HG03045 (cell line): ENCODE results near the gene FBXO7.
A peak's percentile ranks its signal among the peaks of the same experiment; 100 is the strongest.
"Not testable (repeated sequence)": the region's sequence is repeated elsewhere in the genome, so short reads cannot be mapped to it uniquely, and the experiment has no call there.

ENCODE experiments used
- ATAC-seq: cut with Tn5 transposase; IDR thresholded peaks from one replicate; pipeline ENCODE4 v1.9.1; 2021; ENCODE audit warnings: mild to moderate bottlenecking, moderate library complexity; ENCODE audit not compliant: unreplicated experiment

FBXO7 gene

DNA sequence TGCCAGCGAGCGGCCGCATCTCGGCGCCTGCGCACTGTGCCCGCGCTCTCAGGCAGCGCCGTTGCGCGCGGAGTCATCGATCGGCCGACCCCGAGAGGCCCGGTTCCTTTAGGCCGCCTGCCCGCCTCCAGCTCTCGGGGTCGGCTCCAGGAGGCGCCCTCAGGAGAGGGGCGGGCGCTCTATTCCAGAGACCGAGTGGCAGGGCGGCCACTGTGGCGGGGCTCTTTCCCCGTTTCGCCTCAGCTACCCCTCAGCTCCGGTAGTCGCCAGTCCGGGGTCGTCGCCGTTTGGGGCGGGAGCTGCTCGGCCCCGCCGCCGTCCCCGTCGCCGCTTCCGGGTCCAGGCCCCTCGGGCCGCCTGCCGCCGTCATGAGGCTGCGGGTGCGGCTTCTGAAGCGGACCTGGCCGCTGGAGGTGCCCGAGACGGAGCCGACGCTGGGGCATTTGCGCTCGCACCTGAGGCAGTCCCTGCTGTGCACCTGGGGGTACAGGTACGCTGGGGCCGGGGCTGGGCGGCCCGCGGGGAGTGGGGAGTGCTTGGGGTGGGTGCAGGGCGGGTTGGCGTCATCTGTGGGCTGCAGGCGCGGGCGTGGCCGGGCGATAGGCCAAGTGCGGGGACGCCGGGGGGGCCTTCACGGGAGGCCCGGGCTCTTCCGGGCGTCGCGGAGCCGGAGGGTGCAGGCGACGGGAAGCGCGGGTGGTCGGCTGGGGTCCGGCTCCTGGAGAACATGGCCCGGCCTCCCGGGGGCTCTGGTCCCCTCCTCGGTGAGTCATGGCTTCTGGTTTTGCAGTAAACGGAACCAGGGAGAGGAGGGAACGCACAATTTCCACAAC, at the start of gene FBXO7:
FBXO7 (plus strand) TSS at position 177 of the 833 bp plus-strand sequence; CDS start at position 369, 192 bp downstream.
- ATAC-seq, result peak; percentile 71

DNA sequence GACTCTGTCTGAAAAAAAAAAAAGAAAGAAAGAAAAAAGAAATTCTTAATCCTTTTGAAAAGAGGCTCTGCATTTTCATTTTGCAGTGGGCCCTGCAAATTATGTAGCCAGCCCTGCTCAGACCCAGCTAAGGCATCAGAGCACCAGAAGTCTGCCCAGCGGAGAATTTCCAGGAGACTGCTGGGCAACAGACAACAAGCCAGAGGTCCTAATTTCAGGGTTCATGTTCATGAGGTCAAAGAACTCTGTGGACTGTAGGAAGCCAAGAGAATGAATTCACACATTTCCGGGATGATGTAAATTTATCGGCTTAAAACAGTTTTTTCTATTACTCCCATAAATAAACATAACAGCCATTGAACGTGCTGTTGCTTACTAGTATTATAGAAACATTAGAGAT, 47.7 kb upstream of the FBXO7 start:
- ATAC-seq, result no peak

DNA sequence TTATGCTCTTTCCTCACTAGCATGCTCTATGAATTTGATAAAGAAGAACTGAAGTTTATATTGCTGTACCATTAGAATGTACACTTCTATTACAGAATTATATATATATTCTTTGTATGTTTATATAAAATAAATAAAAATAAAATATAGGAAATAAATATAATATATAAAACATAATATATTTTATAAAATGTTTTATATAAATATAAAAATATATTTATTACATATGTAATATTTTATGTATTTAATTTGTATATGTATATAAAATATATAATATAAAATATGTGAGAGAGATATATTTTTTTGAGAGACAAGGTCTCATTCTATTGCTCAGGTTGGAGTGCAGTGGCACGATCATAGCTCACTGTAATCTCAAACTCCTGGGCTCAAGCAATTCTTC, 44.3 kb upstream of the FBXO7 start:
- ATAC-seq, result no peak

DNA sequence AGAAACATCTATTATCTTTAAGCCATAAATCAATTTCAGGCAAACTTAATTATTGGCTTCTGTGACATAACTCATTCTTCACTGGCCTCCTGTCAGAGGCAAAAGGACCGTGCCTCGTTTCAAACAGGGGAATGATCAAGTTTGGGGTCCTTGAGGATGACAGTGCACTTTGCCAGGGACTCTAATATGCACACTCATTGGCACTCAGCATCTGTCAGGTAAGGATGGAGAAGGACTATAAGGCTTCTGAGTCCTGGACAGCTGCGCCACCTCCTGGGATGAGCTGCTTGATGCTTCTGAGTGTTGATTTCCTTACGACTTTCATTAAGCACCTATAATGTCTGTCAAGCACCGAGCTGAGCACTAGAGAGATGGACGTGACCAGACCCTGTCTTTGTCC, 30.5 kb upstream of the FBXO7 start:
- ATAC-seq, result no peak

DNA sequence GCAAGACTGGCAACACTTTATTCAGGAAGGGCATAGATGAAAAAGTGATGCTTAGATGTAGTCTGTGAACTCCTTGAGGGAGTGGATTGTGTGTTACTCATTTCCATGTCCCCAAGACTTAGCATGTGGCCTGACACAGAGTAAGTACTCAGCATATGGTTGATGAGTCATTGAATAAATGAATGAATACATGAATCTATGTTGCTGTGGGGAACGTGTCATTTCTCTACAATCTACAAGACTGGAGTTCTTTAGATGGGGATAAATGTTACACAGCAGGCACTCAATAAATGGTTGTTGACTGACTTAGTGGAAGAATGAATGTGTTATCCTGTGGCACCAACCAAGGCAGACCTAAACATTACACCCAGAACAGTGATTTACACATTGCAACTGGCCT, 28.3 kb upstream of the FBXO7 start:
- no peak for ATAC-seq

DNA sequence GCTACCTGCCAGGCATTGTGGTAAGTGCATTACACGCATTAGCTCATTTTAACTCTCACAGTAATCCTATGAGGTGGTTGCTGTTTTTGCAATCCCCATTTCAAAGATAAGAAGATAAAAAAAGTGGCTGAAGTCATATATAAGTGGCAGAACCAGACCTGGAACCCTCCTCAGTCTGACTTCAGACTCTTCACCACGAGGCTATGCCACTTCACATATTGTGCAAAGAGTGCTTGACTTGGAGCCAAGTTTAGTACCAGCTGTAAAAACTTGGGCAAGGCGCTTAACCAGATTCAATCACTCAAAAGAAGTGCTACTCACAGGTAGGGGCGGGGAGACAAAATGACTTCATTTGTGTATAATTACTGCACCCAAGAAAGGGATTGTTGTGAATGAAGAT, 25.6 kb upstream of the FBXO7 start:
- no peak for ATAC-seq

DNA sequence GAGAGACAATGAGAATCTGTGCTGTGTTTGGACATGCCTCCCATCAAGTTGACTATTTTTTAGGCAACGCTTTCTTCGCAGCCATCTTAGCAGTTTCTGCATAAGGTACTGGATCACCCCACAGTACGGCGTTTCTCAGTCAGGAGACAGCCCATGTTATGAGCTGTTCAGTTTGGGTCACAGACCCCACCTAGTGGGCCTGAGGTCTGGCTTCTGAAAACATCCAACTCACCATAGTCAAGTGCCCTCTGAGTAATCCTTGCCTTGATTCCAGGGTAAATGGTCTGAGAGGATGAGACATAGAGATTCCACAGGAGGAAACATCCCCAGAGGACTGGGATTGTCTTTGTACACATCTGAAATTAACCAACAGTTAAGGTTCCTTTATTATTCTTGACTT, 17.6 kb upstream of the FBXO7 start:
- ATAC-seq, result no peak

DNA sequence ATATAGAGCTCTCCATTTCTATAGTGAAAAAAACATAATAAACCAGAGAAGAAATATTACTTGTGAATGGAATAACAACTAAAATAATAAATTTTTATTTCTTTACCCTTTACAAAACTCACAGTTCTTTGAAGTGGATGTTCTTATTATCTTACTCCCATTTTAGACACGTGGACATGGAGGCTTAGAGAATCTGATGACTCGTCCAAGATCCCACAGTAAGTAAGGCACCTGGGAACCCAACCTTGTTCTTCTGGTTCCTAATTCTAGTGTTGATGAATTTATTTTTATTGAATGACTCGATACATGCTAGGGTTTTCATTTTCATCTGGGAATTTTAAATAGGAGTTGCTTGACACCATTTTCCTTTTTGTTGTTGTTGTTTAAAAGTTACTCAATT, 12.2 kb upstream of the FBXO7 start:
- ATAC-seq, result no peak

DNA sequence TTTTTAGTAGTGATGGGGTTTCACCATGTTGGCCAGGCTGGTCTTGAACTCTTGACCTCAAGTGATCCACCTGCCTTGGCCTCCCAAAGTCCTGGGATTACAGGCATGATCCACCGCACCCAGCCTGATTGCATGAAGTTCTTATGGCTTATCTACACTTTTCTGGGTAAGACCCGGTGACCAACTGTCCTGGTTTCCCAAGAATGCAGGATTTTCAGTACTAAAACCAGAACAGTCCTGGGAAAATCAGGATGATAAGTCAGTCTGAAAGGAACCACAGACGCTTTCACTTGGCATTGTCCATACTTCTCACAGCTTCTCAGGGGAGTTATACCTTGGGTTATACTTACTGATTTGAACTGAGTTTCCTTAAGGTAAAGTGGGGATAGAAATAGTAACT, 8.9 kb upstream of the FBXO7 start:
- ATAC-seq, result no peak

DNA sequence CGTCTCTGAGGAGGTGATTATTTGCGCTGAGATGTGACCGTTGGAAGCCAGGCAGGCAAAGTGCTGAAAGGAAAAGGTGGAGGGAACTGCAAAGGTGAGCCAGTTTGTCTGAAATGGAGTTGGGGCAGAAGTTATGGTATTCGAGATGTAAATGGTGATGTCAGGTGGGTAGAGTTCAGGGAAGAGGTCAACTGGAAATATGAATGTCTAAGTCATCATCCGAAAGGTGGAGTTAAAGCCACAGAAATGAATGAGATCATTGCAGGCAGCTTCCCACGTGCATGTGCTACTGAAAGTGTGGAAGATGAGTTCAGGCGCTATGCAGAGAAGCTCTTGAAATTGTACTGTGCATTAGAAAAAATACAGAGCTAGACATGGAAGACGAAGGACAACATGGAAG, 8.1 kb upstream of the FBXO7 start:
- no peak for ATAC-seq

DNA sequence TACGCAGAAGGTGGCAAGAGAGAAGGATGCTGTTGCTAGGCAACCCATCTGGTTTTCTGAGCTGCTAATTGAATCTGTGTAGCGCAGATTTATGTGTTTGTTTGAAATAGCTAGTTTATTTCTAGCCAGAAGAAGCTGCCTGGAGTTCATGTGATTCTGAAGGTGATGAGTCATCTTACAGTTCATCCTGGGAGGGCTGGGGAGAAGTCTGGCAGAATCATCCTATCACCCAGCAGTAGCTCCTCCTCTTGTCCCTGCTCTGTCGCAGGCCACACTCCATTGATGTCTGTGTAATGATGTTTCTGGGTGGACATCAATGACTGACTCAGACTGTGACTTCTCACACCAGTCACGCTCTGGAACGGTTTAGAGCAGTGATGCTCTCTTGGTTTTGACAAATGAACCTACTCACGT, 4.8 kb upstream of the FBXO7 start:
- ATAC-seq, result no peak

DNA sequence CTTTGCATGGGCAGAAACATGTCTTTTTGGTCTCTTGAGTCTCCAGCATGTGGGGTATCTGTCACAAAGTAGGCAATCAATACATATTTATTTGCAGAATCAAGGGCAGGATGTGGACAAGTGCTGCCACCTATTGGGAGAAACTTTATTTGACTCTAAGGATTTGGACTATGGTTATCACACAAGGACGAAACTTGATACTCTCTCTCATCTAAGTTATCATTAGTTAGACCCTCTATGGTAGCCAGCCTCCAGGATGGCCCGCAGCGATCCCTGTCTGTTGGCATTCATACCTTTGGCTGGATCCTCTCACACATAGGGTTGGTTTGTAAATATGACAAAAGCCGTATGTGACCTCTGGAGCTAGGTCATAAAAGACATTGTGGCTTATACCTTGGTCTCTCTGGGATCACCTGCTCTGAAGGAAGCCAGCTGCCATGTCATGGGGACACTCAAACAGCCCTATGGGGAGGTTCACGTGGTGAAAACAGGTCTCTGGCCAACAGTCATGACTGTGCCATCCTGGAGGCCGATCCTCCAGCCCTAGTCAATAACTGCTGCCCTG, 1.1 kb upstream of the FBXO7 start:
- ATAC-seq, result no peak

DNA sequence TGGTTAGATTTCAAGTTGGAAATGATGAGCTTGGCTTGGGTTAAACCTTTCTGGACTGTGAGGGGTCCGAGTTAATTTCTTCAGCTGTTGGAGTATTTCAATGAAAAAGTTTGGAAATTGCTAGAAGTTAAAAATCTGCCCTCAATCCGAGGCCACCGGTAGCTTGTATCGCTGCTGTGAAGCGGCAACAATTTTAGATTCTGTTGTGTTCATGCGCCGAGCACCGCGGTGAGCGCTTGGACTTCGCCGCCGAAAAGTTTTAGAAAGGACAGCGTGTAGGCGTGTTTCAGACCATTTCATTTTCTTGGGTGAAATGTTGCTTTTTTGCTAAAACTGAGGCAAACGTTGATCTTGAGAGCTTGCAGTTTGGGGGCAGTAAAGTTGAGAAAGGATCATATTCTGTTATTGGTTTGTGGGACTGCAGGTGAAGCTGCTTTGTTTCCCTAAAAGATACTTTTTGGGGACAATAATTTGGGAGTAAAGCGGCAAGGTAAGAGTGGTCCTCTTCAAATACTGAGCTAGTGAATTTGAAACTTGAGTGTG, 928 bp downstream of the FBXO7 start:
- ATAC-seq, result peak; percentile 14

DNA sequence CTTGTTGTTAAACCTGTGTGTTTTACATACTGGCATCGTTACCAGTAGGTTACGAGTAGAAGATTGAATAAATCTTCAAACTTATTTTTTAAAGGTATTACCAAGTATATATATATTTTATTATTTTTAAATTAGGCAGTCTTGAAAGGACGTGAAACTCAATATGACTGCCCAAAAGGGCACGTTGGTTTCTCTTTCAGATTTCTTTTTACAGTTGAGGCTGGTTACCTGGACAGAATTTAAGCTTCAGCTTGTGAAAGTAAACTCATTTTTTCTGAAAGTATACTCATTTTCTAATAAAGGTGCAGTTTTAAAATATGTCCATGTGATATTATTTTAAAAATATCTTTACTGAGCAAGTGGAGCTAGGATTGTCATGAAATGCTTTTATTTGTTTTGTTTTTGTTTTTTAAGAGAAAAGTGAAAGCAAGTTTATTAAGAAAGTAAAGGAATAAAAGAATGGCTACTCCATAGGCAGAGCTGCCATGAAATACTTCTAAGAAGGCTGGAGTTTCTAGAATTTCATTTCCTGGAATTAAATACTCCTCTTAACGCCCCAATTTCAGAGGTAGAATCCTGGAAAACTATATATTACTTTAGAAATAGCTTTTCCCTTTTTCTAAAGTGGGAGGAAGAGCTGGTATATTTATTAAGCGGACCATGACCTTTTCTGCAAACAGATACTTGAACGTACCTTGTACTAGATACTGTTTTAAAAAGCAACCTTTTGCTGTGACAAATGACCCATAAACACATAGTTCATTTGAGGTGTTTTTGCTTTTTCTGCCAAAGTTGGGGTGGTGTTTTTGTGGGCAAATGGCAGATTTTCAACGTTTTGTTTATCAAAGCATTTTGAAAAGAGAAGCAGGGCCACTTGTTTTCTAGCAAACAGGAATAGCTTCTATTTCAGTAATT, 1.9 kb downstream of the FBXO7 start:
- no peak for ATAC-seq

DNA sequence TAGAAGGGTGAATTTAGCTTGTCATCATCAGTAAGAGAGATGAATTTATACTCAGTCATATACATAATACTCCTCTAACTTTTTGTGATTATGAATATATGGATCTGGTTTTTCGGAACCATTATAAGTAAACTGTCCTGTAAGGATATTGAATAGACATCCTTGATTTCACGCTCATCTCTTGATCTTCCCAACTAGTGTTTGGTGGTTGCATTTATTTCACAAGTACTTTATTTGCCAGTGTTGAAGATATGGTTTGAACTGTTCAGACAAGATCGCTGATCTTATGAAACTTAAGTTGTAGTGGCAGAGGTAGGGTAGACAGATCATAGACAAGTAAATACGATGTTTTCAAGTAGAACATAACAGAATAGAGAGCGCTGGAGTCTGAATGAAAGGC, 3.0 kb downstream of the FBXO7 start:
- no peak for ATAC-seq

DNA sequence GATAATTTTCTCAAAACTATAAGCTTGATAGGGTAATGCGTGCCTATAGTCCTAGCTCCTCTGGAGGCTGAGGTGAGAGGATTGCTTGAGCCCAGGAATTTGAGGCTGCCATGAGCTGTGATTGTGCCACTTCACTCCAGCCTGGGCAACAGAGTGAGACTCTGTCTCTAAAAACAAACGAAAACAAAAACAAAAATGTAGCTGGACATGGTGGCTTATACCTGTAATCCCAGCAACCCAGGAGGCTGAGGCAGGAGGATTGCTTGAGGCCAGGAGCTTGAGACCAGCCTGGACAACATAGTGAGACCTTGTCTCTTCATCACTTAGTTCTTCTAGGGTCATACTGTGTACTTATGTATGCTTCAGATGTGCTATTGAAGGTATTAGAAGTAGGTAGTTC, 3.9 kb downstream of the FBXO7 start:
- not testable (repeated sequence) for ATAC-seq

DNA sequence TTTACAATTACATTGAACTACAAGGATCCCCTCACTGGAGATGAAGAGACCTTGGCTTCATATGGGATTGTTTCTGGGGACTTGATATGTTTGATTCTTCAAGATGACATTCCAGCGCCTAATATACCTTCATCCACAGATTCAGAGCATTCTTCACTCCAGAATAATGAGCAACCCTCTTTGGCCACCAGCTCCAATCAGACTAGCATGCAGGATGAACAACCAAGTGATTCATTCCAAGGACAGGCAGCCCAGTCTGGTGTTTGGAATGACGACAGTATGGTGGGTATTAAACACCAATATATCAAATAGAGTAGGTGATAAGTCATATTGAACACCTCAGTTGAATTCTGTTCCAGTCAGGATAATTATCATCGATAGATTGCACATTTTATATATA, 4.4 kb downstream of the FBXO7 start:
- ATAC-seq, result no peak

DNA sequence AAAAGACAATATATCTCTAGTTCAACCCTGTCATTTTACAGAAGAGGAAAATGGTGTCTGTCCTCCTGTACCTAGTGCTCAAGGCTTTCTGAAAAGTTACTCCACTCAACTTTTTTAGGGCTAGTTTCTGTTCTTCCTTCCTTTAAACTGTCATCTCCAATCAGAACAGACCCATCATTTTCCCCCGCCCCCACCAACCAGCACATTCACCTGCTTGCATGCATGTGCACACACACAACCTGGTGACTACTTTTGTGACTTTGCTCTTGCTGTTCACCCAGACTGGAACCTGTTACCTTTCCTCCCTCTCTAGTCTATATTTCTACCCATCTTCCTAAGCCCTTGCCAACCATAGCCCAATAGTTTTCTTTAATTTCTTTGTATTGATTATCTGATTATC, 5.6 kb downstream of the FBXO7 start:
- no peak for ATAC-seq

DNA sequence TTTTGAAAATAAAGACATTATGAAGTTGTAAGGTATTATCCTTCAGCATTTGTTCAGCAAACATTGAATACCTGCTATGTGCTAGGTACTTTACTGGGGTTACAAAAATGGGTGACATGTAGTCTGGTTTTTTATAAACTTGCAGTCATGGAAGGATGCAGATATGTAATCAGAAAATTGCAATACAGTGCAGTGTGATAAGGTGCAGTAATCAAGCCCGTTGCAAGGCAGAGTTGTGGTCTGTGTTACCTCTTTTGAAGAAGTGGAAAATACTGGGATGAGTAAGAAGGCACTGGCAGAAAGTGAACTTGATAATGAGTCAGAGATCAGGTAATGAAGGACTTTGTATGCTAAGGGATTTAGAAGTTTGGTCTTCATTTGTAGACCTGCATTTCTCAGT, 8.1 kb downstream of the FBXO7 start:
- no peak for ATAC-seq

DNA sequence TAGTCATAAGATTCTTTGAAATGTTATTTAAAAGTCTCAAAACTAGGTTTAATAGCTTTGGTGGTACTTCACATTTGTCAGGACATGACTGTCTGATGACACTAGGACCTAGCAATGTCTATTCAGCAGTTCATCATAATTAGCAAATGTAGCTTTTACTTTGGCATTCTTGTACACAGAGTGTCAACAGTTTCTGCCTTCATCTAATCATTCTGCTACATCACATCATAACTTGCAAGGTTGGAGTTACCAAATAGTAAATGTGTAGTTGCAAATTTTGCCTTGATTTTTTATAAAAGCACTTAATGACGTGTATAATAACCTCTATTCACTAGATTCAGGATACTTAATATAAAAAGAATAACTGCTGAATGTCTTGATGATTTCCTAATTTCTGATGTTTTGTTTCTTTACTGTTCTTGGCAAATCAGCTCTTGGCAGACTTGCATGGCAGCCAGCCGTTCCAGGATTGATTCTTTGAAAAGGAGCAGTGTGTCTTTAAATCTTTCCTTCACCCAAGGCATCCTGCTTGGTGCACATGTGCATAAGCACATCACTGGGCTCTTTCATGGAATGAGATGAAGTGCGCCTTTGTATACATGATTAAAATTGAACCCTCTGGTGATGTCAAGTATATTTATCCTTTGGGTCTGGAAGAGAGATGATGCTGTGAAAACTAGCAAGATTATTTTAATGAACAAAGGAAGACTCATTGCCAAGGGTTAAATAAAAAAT, 12.2 kb downstream of the FBXO7 start:
- ATAC-seq, result no peak

DNA sequence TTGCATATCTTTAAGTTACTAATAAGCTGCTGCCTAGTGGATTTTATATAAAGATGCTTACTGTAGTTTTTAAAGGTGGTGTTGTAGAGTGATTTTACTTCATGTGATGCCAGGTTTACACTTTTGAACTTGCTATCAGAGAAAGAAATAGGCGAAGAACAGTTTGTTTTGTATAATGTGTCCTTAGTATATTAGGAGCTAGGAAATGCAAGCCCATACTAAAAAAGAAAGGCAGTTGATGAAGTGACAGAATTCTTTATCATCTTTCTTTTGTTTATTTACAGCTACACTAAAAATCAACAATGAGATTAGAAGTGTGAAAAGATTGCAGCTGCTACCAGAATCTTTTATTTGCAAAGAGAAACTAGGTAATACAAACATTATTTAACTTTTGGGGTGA, 12.8 kb downstream of the FBXO7 start:
- ATAC-seq, result no peak
